Myocyte (in vitro differentiated cells): ENCODE data around the gene MACROD2. TPM values are rescaled to one million over a fixed set of nuclear protein-coding genes. Genes with fewer than 3 reads are reported as not detected.
"Not testable (repeated sequence)": the region's sequence is repeated elsewhere in the genome, so short reads cannot be mapped to it uniquely, and the experiment has no call there.

Experiments used
- DNase-seq: peaks from one replicate; pipeline ENCODE4 v3.0.0-alpha.2; 2012; ENCODE audit warnings: low read depth
- total RNA-seq: library from RNA; depleted of rRNA; stranded (reverse); fragments of >200 nt; gene quantifications from 2 replicates; pipeline ENCODE4 v1.2.3, GENCODE V29; 2014

MACROD2 gene
- total RNA-seq, 1 donor from 2014 or later, result 5.3 TPM

GRCh38 chr20:15756754-15757115, 1761.4 kb downstream of the MACROD2 start:
- no peak for DNase-seq

GRCh38 chr20:15759594-15759993, 1764.3 kb downstream of the MACROD2 start:
- DNase-seq, result peak; percentile 21

GRCh38 chr20:15760001-15760621, 1764.8 kb downstream of the MACROD2 start:
- peak; percentile 97 for DNase-seq

- DNase-seq, result no peak
Measured at GRCh38 chr20:15763366-15763765, 1768.0 kb downstream of the MACROD2 start.

- DNase-seq, result peak; percentile 23
Measured at GRCh38 chr20:15767586-15767985, 1772.3 kb downstream of the MACROD2 start.

- no peak for DNase-seq
Measured at GRCh38 chr20:15767999-15768741, 1772.9 kb downstream of the MACROD2 start.

- DNase-seq, result no peak
Measured at GRCh38 chr20:15772826-15773225, 1777.5 kb downstream of the MACROD2 start.

- no peak for DNase-seq
Measured at GRCh38 chr20:15774926-15775325, 1779.6 kb downstream of the MACROD2 start.

GRCh38 chr20:15776770-15777466, 1781.6 kb downstream of the MACROD2 start:
- DNase-seq, result no peak

GRCh38 chr20:15784020-15784419, 1788.7 kb downstream of the MACROD2 start:
- no peak for DNase-seq

- DNase-seq, result no peak
Measured at GRCh38 chr20:15789079-15789478, 1793.8 kb downstream of the MACROD2 start.

GRCh38 chr20:15792855-15793254, 1797.5 kb downstream of the MACROD2 start:
- no peak for DNase-seq

GRCh38 chr20:15794409-15794808, 1799.1 kb downstream of the MACROD2 start:
- DNase-seq, result no peak

GRCh38 chr20:15795305-15796019, 1800.1 kb downstream of the MACROD2 start:
- DNase-seq, result no peak

GRCh38 chr20:15799871-15800270, 1804.6 kb downstream of the MACROD2 start:
- peak; percentile 25 for DNase-seq

- DNase-seq, result no peak
Measured at GRCh38 chr20:15802020-15802419, 1806.7 kb downstream of the MACROD2 start.

- DNase-seq, result no peak
Measured at GRCh38 chr20:15805154-15805553, 1809.8 kb downstream of the MACROD2 start.

- no peak for DNase-seq
Measured at GRCh38 chr20:15806105-15806504, 1810.8 kb downstream of the MACROD2 start.

GRCh38 chr20:15807271-15807670, 1812.0 kb downstream of the MACROD2 start:
- DNase-seq, result no peak

- not testable (repeated sequence) for DNase-seq
Measured at GRCh38 chr20:15807771-15808170, 1812.5 kb downstream of the MACROD2 start.

- no peak for DNase-seq
Measured at GRCh38 chr20:15811951-15812350, 1816.6 kb downstream of the MACROD2 start.

- DNase-seq, result no peak
Measured at GRCh38 chr20:15812696-15813095, 1817.4 kb downstream of the MACROD2 start.
